ELF-1 (cell line): ENCODE results near the gene NUP50.

Experiments
- DNase-seq: peaks from one replicate; pipeline ENCODE4 v3.0.0-alpha.2; 2016; ENCODE audit warnings: low read depth, low spot score

Gene NUP50

DNA sequence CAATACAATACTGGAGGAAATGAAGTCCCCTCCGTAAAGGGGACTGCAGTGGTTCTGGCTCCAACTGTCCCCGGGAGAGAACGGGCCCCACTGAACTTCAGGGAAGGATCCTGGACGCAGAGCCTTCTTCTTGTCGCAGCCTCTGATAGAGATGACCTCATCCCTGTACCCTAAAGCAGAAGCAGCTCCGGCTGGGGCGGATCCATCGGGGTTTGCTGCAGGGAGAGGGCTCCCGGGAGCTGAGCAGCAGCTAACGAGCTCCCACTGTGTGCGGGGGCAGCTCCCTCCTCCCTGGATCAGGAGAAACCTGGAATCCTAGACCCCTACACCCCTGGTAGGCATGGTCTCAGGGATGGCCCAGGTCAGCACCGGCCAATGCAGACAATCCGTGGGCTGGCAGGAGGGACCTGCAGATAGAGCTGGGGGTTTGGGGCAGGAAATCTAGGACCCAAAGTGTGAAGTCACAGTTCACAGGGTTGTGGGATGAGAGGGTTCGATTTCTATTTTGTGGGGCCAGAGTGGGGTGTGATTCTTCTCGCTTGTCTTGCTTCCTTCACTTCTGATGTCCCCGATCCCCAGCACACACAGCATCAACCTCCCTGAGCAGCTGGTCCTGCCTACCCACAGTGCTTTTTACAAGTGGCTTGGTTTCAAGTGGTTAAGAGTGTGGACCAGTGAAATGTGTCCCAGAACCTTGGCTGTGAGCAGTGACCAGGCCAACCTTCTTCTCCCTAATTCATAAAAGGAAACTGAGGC is 64.1 kb downstream of the NUP50 start:
- no peak for DNase-seq

DNA sequence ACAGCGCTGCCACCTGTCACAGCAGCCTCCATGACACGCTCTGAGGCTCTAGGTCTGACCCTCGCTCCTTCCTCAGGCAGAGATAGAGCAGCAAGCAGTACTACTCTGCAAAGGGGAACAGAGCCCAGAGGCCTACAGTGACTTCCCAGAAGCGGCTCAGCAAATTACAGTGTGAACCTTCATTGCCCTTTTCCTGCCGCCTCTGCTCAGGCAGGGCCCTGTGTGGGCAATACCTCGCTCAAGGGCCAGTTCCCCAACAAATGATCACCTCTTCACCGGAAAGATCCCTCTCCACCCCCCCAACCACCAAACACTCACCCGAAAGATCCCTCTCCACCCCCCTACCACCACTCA is 64.7 kb downstream of the NUP50 start:
- no peak for DNase-seq

DNA sequence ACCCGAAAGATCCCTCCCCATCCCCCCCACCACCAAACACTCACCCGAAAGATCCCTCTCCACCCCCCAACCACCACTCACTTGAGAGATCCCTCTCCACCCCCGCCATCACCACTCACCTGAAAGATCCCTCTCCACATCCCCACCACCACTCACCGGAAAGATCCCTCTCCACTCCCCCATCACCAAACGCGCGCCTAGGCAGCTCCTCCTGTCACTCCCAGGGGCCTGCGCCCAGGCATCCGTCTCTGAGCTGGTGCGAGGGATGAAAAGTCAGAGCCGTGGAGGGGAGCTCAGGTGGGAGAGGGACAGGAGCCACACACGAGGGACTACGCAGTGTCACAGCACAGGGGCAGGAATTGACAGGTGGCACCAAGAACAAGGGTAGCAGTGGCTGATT is 65.5 kb downstream of the NUP50 start:
- DNase-seq = no peak

DNA sequence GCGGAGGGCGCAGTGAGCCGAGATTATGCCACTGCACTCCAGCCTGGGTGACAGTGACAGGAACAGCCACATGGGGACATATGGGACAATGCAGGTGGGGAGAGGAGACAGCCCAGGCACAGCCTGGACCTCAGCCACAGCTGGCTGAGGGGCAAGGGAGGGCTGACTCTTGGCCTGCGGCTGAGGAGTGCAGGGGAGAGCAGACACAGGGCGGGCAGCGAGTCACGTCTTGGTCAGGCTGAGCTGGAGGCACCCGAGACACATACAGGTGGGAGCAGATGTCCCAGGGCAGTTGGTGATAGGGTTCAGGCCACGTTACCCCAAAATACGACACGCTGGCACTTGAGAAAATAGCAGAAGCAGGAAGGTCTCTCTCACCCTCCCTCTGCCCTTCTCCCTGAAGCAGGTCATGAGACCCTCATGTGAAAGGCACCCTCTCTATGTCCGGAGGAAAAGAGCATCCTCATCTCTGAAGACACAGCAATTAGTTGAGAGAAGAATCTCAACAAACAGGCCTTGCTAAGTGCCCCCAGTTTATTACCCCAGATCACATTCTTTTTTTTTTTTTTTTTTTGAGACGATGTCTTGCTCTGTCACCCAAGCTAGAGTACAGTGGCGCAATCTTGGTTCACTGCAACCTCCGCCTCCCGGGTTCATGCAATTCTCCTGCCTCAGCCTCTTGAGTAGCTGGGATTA is 66.4 kb downstream of the NUP50 start:
- no peak for DNase-seq

DNA sequence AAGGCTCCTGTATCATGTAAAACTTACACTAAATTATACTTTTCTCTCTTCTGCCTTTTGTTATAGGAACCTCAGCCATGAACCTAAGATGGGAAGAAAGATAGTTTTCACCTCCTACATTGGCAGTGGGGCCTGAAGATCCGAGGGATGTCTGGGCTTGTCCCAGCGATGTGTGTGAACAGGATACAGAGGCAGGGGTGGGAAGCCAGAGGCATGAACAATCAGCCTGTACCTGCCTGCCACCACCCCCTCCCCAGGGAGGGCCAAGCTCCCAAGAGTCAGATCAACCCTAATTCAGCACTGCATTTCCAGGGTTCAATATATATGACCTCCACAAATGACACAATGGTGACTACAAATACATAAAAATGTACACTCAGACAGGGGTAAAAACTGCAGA is 67.6 kb downstream of the NUP50 start:
- no peak for DNase-seq

DNA sequence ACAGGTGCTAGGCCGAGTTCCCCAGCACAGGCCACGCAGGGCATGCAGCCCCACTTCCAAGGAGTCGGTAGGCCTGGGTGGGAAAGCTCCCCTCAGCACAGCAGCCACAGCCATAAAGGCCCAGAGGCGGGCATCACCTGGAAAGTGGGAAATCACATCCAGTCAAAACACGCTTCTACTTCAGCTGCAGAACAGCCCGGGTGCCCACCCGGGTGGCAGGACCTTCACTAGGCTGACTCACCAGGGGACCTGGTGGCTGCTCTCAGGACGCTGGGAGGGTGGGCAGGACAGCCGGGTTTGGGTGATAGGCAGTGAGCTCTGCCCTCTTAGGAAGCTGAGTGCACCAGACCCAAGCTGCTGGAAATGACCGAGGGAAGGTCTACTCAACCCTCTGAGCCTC is 69.7 kb downstream of the NUP50 start:
- no peak for DNase-seq

DNA sequence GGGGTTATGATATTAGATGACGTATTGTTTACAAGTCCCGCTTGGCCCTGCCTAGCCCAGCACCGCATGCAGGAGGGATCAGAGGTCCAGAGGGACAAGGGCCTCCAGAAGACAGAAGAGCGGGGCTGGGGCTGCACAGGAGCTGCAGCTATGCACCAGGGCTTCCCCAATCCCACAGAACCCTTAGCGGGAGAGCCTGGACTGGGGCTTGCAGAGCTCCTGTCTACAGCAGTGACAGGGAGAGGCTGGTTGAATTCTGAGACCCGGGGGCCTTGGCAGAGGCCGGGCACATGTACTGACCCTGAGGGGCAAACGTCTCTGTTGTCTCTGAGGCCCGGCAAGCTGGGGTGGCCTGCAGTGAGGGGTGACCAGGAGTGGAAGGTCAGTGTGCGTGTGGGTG is 70.1 kb downstream of the NUP50 start:
- no peak for DNase-seq

DNA sequence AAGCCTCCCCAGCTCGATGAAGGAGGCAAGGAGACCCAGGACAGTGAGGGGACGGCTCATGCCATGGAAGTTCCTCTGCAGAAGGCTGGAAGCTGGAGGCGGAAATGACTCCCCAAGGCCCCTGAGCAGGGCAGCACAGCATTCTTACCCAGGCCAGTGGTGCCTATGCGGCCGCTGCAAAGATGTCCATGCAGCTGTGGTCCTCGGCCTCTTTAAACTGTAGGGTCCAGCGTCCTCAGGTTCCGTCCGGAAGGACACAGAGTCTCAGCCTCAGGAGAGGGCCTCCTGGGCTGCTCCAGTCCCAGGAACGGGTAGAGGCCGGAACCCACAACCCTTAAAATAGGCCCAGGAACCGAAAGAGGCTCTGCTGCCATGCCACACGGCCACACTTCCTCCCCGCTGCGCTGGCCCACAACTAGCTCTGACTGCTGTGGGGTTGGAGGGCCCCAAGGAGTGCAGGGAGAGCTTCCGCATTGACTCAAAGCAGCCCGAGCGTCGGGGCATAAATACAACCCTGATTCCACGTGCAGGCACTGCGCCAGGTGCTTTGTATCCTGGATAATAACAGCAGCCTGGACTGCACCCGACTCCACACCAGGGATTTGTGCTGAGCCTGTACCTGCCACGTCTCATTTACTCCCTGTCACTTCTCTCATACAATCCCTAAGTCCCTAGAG is 71.5 kb downstream of the NUP50 start:
- no peak for DNase-seq

DNA sequence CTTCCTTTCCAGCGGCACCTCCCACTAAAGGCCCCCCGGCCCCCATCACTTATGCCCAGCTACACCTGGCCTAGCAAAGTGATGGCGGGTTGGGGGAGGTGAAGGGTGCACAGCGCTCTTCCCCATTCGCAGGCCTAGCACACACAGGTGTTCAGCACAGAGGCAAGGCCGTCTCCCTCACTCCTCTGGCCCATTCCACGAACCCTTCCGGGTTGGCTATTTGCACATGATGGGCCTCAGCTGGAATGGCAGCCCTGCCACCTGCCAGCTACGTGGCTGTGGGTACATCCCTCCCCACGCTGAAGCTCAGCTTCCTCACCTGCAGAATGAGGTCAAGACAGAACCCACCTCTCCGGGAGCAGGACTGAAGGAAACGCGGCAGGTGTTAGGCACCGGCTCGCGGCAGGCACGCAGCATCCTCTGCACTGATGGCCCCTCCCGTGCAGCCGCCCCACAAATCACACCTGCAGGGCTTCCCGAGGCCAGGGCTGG is 72.2 kb downstream of the NUP50 start:
- DNase-seq = no peak

DNA sequence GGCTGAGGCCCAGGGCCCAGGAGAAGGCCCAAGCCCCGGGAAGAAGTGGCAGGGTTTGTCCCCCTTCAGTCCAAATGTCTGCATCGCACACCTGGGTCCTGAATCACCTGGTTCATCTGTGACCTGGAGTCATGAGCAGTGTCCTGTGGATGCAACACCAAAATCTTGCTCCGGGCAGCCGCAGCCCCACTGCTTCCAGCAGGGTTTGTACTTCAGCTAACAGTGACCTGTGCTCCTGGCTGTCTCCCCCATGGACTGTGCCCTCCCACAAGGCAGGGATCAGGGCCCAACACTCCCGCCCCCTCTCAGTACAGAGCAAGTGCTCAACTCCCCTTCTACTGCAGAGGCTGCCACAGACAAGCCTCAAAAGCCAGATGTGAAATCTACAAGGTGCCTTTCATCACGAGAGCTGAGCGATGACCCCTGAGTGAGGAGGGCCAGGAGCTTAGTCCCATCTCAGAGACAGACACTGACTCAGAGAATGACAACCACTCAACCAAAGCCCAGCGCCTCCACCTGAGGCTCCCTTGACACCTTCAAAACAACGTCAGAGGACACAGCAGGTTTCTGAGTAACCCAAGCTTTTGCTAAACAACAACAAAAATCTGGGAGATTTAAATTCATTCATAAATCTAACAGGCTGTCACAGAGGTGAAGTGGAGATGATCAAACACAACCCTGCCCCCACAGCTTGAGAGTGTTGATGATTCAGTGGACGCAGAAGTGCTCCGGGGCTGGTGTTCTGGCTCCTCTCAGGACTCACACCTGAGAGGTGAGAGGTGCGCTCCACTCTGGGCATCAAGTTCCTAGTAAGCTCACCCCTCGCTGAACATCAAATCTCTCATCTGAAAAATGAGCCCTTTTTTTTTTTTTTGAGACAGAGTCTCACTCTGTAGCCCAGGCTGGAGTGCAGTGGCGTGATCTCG is 73.6 kb downstream of the NUP50 start:
- no peak for DNase-seq
